ENCODE measurements around the gene LRIG2.
A peak's percentile ranks its signal among the peaks of the same experiment; 100 is the strongest.
"Not testable (repeated sequence)": the region's sequence is repeated elsewhere in the genome, so short reads cannot be mapped to it uniquely, and the experiment has no call there.

LRIG2 gene

GRCh38 chr1:113072757-113073478 is at the start of gene LRIG2:
LRIG2 (plus strand) TSS chr1:113073198; CDS start chr1:113073407, 209 bp downstream.
- DNase-seq (ENCODE audit: low read depth, low spot score), result peak; percentile 93

GRCh38 chr1:113023316-113023715 is 49.7 kb upstream of the LRIG2 start:
- not testable (repeated sequence) for DNase-seq (ENCODE audit: low read depth, low spot score)

GRCh38 chr1:113027007-113027406 is 46.0 kb upstream of the LRIG2 start:
- no peak for DNase-seq (ENCODE audit: low read depth, low spot score)

- DNase-seq (ENCODE audit: low read depth, low spot score), result no peak
Observed at GRCh38 chr1:113027449-113027848, 45.5 kb upstream of the LRIG2 start.

GRCh38 chr1:113029822-113030221 is 43.2 kb upstream of the LRIG2 start:
- DNase-seq (ENCODE audit: low read depth, low spot score), result no peak

- DNase-seq (ENCODE audit: low read depth, low spot score), result no peak
Observed at GRCh38 chr1:113031171-113031933, 41.6 kb upstream of the LRIG2 start.

- DNase-seq (ENCODE audit: low read depth, low spot score), result no peak
Observed at GRCh38 chr1:113035086-113035485, 37.9 kb upstream of the LRIG2 start.

- no peak for DNase-seq (ENCODE audit: low read depth, low spot score)
Observed at GRCh38 chr1:113036639-113037321, 36.2 kb upstream of the LRIG2 start.

GRCh38 chr1:113040041-113040440 is 33.0 kb upstream of the LRIG2 start:
- no peak for DNase-seq (ENCODE audit: low read depth, low spot score)

- no peak for DNase-seq (ENCODE audit: low read depth, low spot score)
Observed at GRCh38 chr1:113040718-113041412, 32.1 kb upstream of the LRIG2 start.

GRCh38 chr1:113041569-113042284 is 31.3 kb upstream of the LRIG2 start:
- peak; percentile 3 for DNase-seq (ENCODE audit: low read depth, low spot score)

- DNase-seq (ENCODE audit: low read depth, low spot score), result peak; percentile 86
Observed at GRCh38 chr1:113042285-113043143, 30.5 kb upstream of the LRIG2 start.

- DNase-seq (ENCODE audit: low read depth, low spot score), result not testable (repeated sequence)
Observed at GRCh38 chr1:113043144-113043488, 29.9 kb upstream of the LRIG2 start.

GRCh38 chr1:113046569-113046968 is 26.4 kb upstream of the LRIG2 start:
- no peak for DNase-seq (ENCODE audit: low read depth, low spot score)

GRCh38 chr1:113048064-113048463 is 24.9 kb upstream of the LRIG2 start:
- no peak for DNase-seq (ENCODE audit: low read depth, low spot score)

GRCh38 chr1:113053344-113054126 is 19.5 kb upstream of the LRIG2 start:
- DNase-seq (ENCODE audit: low read depth, low spot score), result no peak

- no peak for DNase-seq (ENCODE audit: low read depth, low spot score)
Observed at GRCh38 chr1:113055570-113055969, 17.4 kb upstream of the LRIG2 start.

- peak; percentile 76 for DNase-seq (ENCODE audit: low read depth, low spot score)
Observed at GRCh38 chr1:113057006-113057405, 16.0 kb upstream of the LRIG2 start.

GRCh38 chr1:113058941-113059706 is 13.9 kb upstream of the LRIG2 start:
- DNase-seq (ENCODE audit: low read depth, low spot score), result no peak

All from brain pericyte (primary cell).